ENCODE measurements around the gene SMURF2. TPM values are rescaled to one million over a fixed set of nuclear protein-coding genes. Genes with fewer than 3 reads are reported as not detected.

SMURF2 gene
- total and polyA plus RNA-seq, 9 of the 15 experiments (the other 6 are each of a cell fraction or from before 2014, with no cell fraction given) = 3.8 to 22.0 (median 14.8) TPM

GRCh38 chr17:64537488-64537887, 124.6 kb downstream of the SMURF2 start (continued):
- no peak for TF ChIP-seq SLC30A9 (CRISPR knock-in tag; IDR thresholded peaks at IDR 0.05)
- 0 out of 4 replicates have a peak, but pooled peaks of 1 of the 2 experiments have one; percentile 52 for TF ChIP-seq MNT (conservative IDR thresholded peaks at IDR 0.05)
- TF ChIP-seq ARID3B (CRISPR knock-in tag; IDR thresholded peaks at IDR 0.05; ENCODE audit: borderline replicate concordance) = no peak
- no peak for TF ChIP-seq ZNF707 (CRISPR knock-in tag; conservative IDR thresholded peaks at IDR 0.05)
- no peak for TF ChIP-seq POLR2A (conservative IDR thresholded peaks at IDR 0.05)
- no peak for TF ChIP-seq KDM2B (CRISPR knock-in tag; IDR thresholded peaks at IDR 0.05)
- no peak for TF ChIP-seq ZNF79 (CRISPR knock-in tag; IDR thresholded peaks at IDR 0.05; ENCODE audit: low read depth)
- TF ChIP-seq MEIS2 (IDR thresholded peaks at IDR 0.05; ENCODE audit: partially characterized antibody) = peak; percentile 52
- no peak for TF ChIP-seq CBX8 (IDR thresholded peaks at IDR 0.05; ENCODE audit: borderline replicate concordance, extremely low read depth, low read depth, low read length, poor library complexity, severe bottlenecking)
- TF ChIP-seq LARP7 (IDR thresholded peaks at IDR 0.05) = no peak
- no peak for TF ChIP-seq PPARD (CRISPR knock-in tag; IDR thresholded peaks at IDR 0.05)
- no peak for TF ChIP-seq MBD2 (IDR thresholded peaks at IDR 0.05; ENCODE audit: borderline replicate concordance, low read depth)
- TF ChIP-seq GATAD2A (IDR thresholded peaks at IDR 0.05) = no peak
- no peak for TF ChIP-seq KDM5B (IDR thresholded peaks at IDR 0.05; ENCODE audit: insufficient replicate concordance, low read depth, low read length)
- TF ChIP-seq MTA2 (IDR thresholded peaks at IDR 0.05; ENCODE audit: low read depth) = peak; percentile 83
- no peak for TF ChIP-seq KLF1 (tag; IDR thresholded peaks at IDR 0.05)
- no peak for TF ChIP-seq POLR3A (IDR thresholded peaks at IDR 0.05; ENCODE audit: borderline replicate concordance, extremely low read depth, insufficient read depth, insufficient read length)
- no peak for TF ChIP-seq IFI16 (CRISPR knock-in tag; IDR thresholded peaks at IDR 0.05)
- peak; percentile 69; the same call in 1 of the 2 replicates for TF ChIP-seq FOXM1 (IDR thresholded peaks at IDR 0.05; ENCODE audit: low read depth)
- TF ChIP-seq FOXM1 (CRISPR knock-in tag; IDR thresholded peaks at IDR 0.05; ENCODE audit: low read depth) = no peak
- TF ChIP-seq RCOR1 (IDR thresholded peaks at IDR 0.05; ENCODE audit: borderline replicate concordance in 1 of 2, low read depth in 2 of 2, low read length in 2 of 2) = peak; percentile 60 to 95; a peak in 3 of 4 replicates
- TF ChIP-seq NFXL1 (CRISPR knock-in tag; IDR thresholded peaks at IDR 0.05) = no peak
- peak; percentile 64 for TF ChIP-seq NFE2 (IDR thresholded peaks at IDR 0.05; ENCODE audit: low read depth)
- TF ChIP-seq GATA2 (CRISPR knock-in tag; IDR thresholded peaks at IDR 0.05) = peak; percentile 78; the same call in 1 of the 2 replicates
- TF ChIP-seq NELFE (IDR thresholded peaks at IDR 0.05; ENCODE audit: insufficient read depth, insufficient read length) = no peak
- no peak for TF ChIP-seq POLR2AphosphoS2 (IDR thresholded peaks at IDR 0.05; ENCODE audit: low read length)
- TF ChIP-seq ZNF121 (CRISPR knock-in tag; conservative IDR thresholded peaks at IDR 0.05) = no peak
- TF ChIP-seq ZNF146 (CRISPR knock-in tag; IDR thresholded peaks at IDR 0.05; ENCODE audit: unreplicated experiment) = no peak
- no peak for TF ChIP-seq SREBF1 (IDR thresholded peaks at IDR 0.05; ENCODE audit: borderline replicate concordance, low read depth, low read length)
- TF ChIP-seq SMARCC2 (IDR thresholded peaks at IDR 0.05; ENCODE audit: low read depth) = peak; percentile 57; the same call in 1 of the 2 replicates

Data from K562 (cell line).